ENCODE measurements around the gene CD8B2.

The CD8B2 gene

GRCh38 chr2:106551417-106552130 lies 64.4 kb downstream of the CD8B2 start:
- TF ChIP-seq CTCF (conservative IDR thresholded peaks at IDR 0.05; ENCODE audit: low read length) (no peak), EZH2phosphoT487 (IDR thresholded peaks at IDR 0.05; ENCODE audit: borderline replicate concordance) (no peak)
- no peaks in the 10 kb centered on the region for H3K9me2 ChIP-seq (replicated peaks; ENCODE audit: low read depth, low read length)
- no peaks in the 10 kb centered on the region for H4K20me1 ChIP-seq (ENCODE audit: insufficient read depth, low read length, poor library complexity, severe bottlenecking)
- no peaks in the 10 kb centered on the region for H3K9me3 ChIP-seq (ENCODE audit: insufficient read depth, low read depth, low read length)
- H3K27me3 ChIP-seq (ENCODE audit: insufficient read depth, low read length, poor library complexity, severe bottlenecking): no peaks in the 10 kb centered on the region
- no peak overlapping the region for H2AFZ ChIP-seq (ENCODE audit: low read length)
- H3F3A ChIP-seq (ENCODE audit: low read depth): no peaks in the 10 kb centered on the region
- H3K36me3 ChIP-seq (ENCODE audit: insufficient read depth, low read length): no peaks in the 10 kb centered on the region
- no peak overlapping the region for H3K4me3 ChIP-seq (ENCODE audit: low read length, poor library complexity, severe bottlenecking)
- H3K4me2 ChIP-seq (ENCODE audit: low read depth, low read length, poor library complexity, severe bottlenecking): no peak overlapping the region
- H3K9ac ChIP-seq (ENCODE audit: low read depth, low read length, poor library complexity, severe bottlenecking): no peak overlapping the region
- H3K4me1 ChIP-seq (ENCODE audit: insufficient read depth, low read length, poor library complexity, severe bottlenecking): peaks cover 16% of the 10 kb centered on the region
- H3K79me2 ChIP-seq (ENCODE audit: insufficient read depth, low read length): no peaks in the 10 kb centered on the region

GRCh38 chr2:106552921-106553320 lies 65.8 kb downstream of the CD8B2 start:
- 0 out of 2 replicates have a peak, but pooled peaks cover 3% of the 10 kb centered on the region for H3K9me3 ChIP-seq (ENCODE audit: insufficient read depth, low read depth, low read length)
- TF ChIP-seq CTCF (conservative IDR thresholded peaks at IDR 0.05; ENCODE audit: low read length) (no peak), EZH2phosphoT487 (IDR thresholded peaks at IDR 0.05; ENCODE audit: borderline replicate concordance) (no peak)
- no peak overlapping the region for H3K4me3 ChIP-seq (ENCODE audit: low read length, poor library complexity, severe bottlenecking)
- H3K4me1 ChIP-seq (ENCODE audit: insufficient read depth, low read length, poor library complexity, severe bottlenecking): peaks cover 4% of the 10 kb centered on the region
- no peaks in the 10 kb centered on the region for H3F3A ChIP-seq (ENCODE audit: low read depth)
- no peaks in the 10 kb centered on the region for H3K9me2 ChIP-seq (replicated peaks; ENCODE audit: low read depth, low read length)
- H3K36me3 ChIP-seq (ENCODE audit: insufficient read depth, low read length): no peaks in the 10 kb centered on the region
- no peaks in the 10 kb centered on the region for H3K27me3 ChIP-seq (ENCODE audit: insufficient read depth, low read length, poor library complexity, severe bottlenecking)
- no peaks in the 10 kb centered on the region for H4K20me1 ChIP-seq (ENCODE audit: insufficient read depth, low read length, poor library complexity, severe bottlenecking)
- no peak overlapping the region for H3K4me2 ChIP-seq (ENCODE audit: low read depth, low read length, poor library complexity, severe bottlenecking)
- no peak overlapping the region for H3K9ac ChIP-seq (ENCODE audit: low read depth, low read length, poor library complexity, severe bottlenecking)
- no peak overlapping the region for H2AFZ ChIP-seq (ENCODE audit: low read length)
- no peaks in the 10 kb centered on the region for H3K79me2 ChIP-seq (ENCODE audit: insufficient read depth, low read length)

GRCh38 chr2:106553321-106553720 lies 66.2 kb downstream of the CD8B2 start:
- no peaks in the 10 kb centered on the region for H3K9me2 ChIP-seq (replicated peaks; ENCODE audit: low read depth, low read length)
- H3K4me2 ChIP-seq (ENCODE audit: low read depth, low read length, poor library complexity, severe bottlenecking): no peak overlapping the region
- no peak overlapping the region for H3K4me3 ChIP-seq (ENCODE audit: low read length, poor library complexity, severe bottlenecking)
- H3K36me3 ChIP-seq (ENCODE audit: insufficient read depth, low read length): no peaks in the 10 kb centered on the region
- H2AFZ ChIP-seq (ENCODE audit: low read length): no peak overlapping the region
- H3K9ac ChIP-seq (ENCODE audit: low read depth, low read length, poor library complexity, severe bottlenecking): no peak overlapping the region
- H3K27me3 ChIP-seq (ENCODE audit: insufficient read depth, low read length, poor library complexity, severe bottlenecking): no peaks in the 10 kb centered on the region
- 0 out of 2 replicates have a peak, but pooled peaks cover 3% of the 10 kb centered on the region for H3K9me3 ChIP-seq (ENCODE audit: insufficient read depth, low read depth, low read length)
- TF ChIP-seq CTCF (conservative IDR thresholded peaks at IDR 0.05; ENCODE audit: low read length) (no peak), EZH2phosphoT487 (IDR thresholded peaks at IDR 0.05; ENCODE audit: borderline replicate concordance) (no peak)
- H3F3A ChIP-seq (ENCODE audit: low read depth): no peaks in the 10 kb centered on the region
- no peaks in the 10 kb centered on the region for H3K4me1 ChIP-seq (ENCODE audit: insufficient read depth, low read length, poor library complexity, severe bottlenecking)
- no peaks in the 10 kb centered on the region for H3K79me2 ChIP-seq (ENCODE audit: insufficient read depth, low read length)
- H4K20me1 ChIP-seq (ENCODE audit: insufficient read depth, low read length, poor library complexity, severe bottlenecking): no peaks in the 10 kb centered on the region

Data from Loucy (cell line).